HepG2 (cell line): Measurements from ENCODE around the gene C5orf24. TPM values are rescaled to one million over a fixed set of nuclear protein-coding genes. Genes with fewer than 3 reads are reported as not detected.

Experiments
- HIVEP1 ChIP-seq: sonication (generic); formaldehyde crosslinking; IDR thresholded peaks from 2 replicates; pipeline ENCODE4 v1.4.0; 2020; ENCODE audit warnings: mild to moderate bottlenecking, missing genetic modification reagents
- HMGA1 ChIP-seq: sonication (generic); formaldehyde crosslinking; conservative IDR thresholded peaks from 2 replicates; pipeline ENCODE4 v1.4.0; 2020; ENCODE audit warnings: missing genetic modification reagents
- SAFB2 ChIP-seq: sonication (generic); formaldehyde crosslinking; IDR thresholded peaks from 2 replicates; pipeline ENCODE4 v1.5.1; 2020; ENCODE audit warnings: missing genetic modification reagents, low read depth, mild to moderate bottlenecking, borderline replicate concordance
- ZNF430 ChIP-seq: sonication (generic); formaldehyde crosslinking; IDR thresholded peaks from 2 replicates; pipeline ENCODE4 v1.9.0; 2021; ENCODE audit warnings: mild to moderate bottlenecking, missing genetic modification reagents
- ZNF547 ChIP-seq: sonication (generic); formaldehyde crosslinking; IDR thresholded peaks from 2 replicates; pipeline ENCODE4 v1.5.1; 2020; ENCODE audit warnings: mild to moderate bottlenecking, missing genetic modification reagents
- ZNF557 ChIP-seq: sonication (generic); formaldehyde crosslinking; IDR thresholded peaks from 2 replicates; pipeline ENCODE4 v1.4.0; 2020; ENCODE audit warnings: missing genetic modification reagents
- ZNF567 ChIP-seq: sonication (generic); formaldehyde crosslinking; IDR thresholded peaks from 2 replicates; pipeline ENCODE4 v1.8.1; 2023; ENCODE audit warnings: mild to moderate bottlenecking, missing genetic modification reagents, borderline replicate concordance
- ZNF737 ChIP-seq: sonication (generic); formaldehyde crosslinking; IDR thresholded peaks from 2 replicates; pipeline ENCODE4 v1.5.0; 2020; ENCODE audit warnings: missing genetic modification reagents, mild to moderate bottlenecking, borderline replicate concordance
- polyA plus RNA-seq, 8 experiments: library from polyadenylated mRNA; depleted of rRNA in 3 of 8; stranded (reverse) in 7 of 8; unstranded in 1 of 8; fragments of >200 nt; fragmentation: Illumina TruSeq in 4 of 8; extraction: Trizol in 4 of 8; gene quantifications; 2 replicates each; pipeline versions ENCODE4 v1.2.1 to v1.2.3, GENCODE V29; 2011 to 2016; ENCODE audit warnings: low read depth in 4 of 8, missing spikeins in 1 of 8, mixed read lengths in 1 of 8; ENCODE audit not compliant: insufficient read depth in 1 of 8
- total RNA-seq, 5 experiments: library from RNA; depleted of rRNA; stranded (reverse); fragments of >200 nt; fragmentation: Illumina TruSeq; extraction: Trizol; gene quantifications; 2 replicates each; pipeline ENCODE4 v1.2.3, GENCODE V29; 2016; ENCODE audit warnings: low read depth in 1 of 5
- TF ChIP-seq, protein P1 (sequence below): sonication (generic); formaldehyde crosslinking; IDR thresholded peaks from 2 replicates; pipeline ENCODE4 v1.5.0; 2020; ENCODE audit warnings: missing genetic modification reagents, mild to moderate bottlenecking, borderline replicate concordance
- TF ChIP-seq, protein P2 (sequence below): sonication (generic); formaldehyde crosslinking; IDR thresholded peaks from 2 replicates; pipeline ENCODE4 v1.8.0; 2022; ENCODE audit warnings: mild to moderate bottlenecking, missing genetic modification reagents; ENCODE audit not compliant: insufficient replicate concordance
- TF ChIP-seq, protein P3 (sequence below), 2 experiments: IDR thresholded peaks; 2 replicates each; pipeline ENCODE4 v1.6.1; 2011 to 2012; ENCODE audit warnings: low read length in 2 of 2, borderline replicate concordance in 1 of 2, low read depth in 1 of 2, mild to moderate bottlenecking in 1 of 2, moderate library complexity in 1 of 2
- TF ChIP-seq, protein P4 (sequence below): sonication (generic); formaldehyde crosslinking; IDR thresholded peaks from 2 replicates; pipeline ENCODE4 v1.5.0; 2020; ENCODE audit warnings: mild to moderate bottlenecking, missing genetic modification reagents, moderate library complexity
- TF ChIP-seq, protein P5 (sequence below): sonication (generic); formaldehyde crosslinking; IDR thresholded peaks from 2 replicates; pipeline ENCODE4 v1.4.0; 2020; ENCODE audit warnings: missing genetic modification reagents
- TF ChIP-seq, protein P6 (sequence below): sonication (generic); formaldehyde crosslinking; IDR thresholded peaks from 2 replicates; pipeline ENCODE4 v1.4.0; 2020; ENCODE audit warnings: missing genetic modification reagents, borderline replicate concordance
- TF ChIP-seq, protein P7 (sequence below): sonication (generic); formaldehyde crosslinking; IDR thresholded peaks from 2 replicates; pipeline ENCODE4 v1.4.0; 2020; ENCODE audit warnings: missing genetic modification reagents

C5orf24 gene
- total and polyA plus RNA-seq, 2 of the 13 experiments (the other 11 are each of a cell fraction or from before 2014, with no cell fraction given) = 34.6 to 41.5 TPM

DNA sequence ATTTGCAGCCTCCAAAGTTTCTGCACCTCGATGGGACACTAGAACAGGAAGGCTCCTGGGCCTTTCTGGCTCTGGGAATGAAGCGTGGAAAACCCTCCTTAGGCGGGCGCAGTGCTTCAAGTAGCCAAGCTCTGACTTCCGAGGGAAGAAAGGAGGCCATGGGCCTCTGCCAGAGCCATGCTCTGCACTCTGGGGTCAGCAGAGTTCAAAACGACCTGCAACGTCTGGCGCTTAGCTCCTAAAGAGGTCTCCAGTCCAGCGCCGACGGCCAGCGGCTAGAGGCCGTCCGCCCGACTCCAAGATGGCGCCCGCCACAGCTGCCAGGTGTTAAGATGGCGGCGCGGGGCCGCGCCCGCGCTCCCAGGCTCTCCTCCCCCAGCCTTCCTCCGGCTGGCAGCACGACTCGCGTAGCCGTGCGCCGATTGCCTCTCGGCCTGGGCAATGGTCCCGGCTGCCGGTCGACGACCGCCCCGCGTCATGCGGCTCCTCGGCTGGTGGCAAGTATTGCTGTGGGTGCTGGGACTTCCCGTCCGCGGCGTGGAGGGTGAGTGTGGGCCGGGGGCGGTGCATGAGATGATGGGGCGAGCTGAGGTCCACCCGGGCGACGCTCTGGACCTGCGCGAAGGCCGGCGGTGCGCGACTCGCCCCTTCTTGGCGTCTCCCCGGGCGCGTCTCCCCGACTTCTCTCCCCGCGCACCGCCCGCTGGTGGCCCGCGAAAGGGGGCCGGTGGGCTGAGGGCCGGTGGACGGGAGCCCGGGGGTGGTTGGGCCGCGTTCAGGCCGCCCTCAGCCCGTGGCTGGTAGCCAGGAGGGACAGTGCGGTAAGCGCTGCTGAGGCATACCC lies 28.4 kb downstream of the C5orf24 start, which contains the start of gene TXNDC15 (continued):
- TF ChIP-seq, protein P1, sequence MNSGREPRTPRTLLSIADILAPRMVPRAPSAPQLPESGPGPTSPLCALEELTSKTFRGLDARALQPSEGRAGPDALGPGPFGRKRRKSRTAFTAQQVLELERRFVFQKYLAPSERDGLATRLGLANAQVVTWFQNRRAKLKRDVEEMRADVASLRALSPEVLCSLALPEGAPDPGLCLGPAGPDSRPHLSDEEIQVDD (CRISPR knock-in tag) = peak; percentile 48; the same call in 1 of the 2 replicates
- no peak for TF ChIP-seq HMGA1
- TF ChIP-seq, protein P2, sequence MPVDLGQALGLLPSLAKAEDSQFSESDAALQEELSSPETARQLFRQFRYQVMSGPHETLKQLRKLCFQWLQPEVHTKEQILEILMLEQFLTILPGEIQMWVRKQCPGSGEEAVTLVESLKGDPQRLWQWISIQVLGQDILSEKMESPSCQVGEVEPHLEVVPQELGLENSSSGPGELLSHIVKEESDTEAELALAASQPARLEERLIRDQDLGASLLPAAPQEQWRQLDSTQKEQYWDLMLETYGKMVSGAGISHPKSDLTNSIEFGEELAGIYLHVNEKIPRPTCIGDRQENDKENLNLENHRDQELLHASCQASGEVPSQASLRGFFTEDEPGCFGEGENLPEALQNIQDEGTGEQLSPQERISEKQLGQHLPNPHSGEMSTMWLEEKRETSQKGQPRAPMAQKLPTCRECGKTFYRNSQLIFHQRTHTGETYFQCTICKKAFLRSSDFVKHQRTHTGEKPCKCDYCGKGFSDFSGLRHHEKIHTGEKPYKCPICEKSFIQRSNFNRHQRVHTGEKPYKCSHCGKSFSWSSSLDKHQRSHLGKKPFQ (CRISPR knock-in tag) = no peak
- TF ChIP-seq ZNF547 (CRISPR knock-in tag) = peak; percentile 95
- TF ChIP-seq SAFB2 (CRISPR knock-in tag) = peak; percentile 89; the same call in 1 of the 2 replicates
- TF ChIP-seq, protein P3, sequence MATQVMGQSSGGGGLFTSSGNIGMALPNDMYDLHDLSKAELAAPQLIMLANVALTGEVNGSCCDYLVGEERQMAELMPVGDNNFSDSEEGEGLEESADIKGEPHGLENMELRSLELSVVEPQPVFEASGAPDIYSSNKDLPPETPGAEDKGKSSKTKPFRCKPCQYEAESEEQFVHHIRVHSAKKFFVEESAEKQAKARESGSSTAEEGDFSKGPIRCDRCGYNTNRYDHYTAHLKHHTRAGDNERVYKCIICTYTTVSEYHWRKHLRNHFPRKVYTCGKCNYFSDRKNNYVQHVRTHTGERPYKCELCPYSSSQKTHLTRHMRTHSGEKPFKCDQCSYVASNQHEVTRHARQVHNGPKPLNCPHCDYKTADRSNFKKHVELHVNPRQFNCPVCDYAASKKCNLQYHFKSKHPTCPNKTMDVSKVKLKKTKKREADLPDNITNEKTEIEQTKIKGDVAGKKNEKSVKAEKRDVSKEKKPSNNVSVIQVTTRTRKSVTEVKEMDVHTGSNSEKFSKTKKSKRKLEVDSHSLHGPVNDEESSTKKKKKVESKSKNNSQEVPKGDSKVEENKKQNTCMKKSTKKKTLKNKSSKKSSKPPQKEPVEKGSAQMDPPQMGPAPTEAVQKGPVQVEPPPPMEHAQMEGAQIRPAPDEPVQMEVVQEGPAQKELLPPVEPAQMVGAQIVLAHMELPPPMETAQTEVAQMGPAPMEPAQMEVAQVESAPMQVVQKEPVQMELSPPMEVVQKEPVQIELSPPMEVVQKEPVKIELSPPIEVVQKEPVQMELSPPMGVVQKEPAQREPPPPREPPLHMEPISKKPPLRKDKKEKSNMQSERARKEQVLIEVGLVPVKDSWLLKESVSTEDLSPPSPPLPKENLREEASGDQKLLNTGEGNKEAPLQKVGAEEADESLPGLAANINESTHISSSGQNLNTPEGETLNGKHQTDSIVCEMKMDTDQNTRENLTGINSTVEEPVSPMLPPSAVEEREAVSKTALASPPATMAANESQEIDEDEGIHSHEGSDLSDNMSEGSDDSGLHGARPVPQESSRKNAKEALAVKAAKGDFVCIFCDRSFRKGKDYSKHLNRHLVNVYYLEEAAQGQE (IDR thresholded peaks at IDR 0.05; ENCODE audit: borderline replicate concordance in 1 of 2, low read depth in 1 of 2, low read length in 2 of 2) = peak in 1 of 2 experiments; percentile 74; a peak in 1 of 4 replicates
- TF ChIP-seq, protein P4, sequence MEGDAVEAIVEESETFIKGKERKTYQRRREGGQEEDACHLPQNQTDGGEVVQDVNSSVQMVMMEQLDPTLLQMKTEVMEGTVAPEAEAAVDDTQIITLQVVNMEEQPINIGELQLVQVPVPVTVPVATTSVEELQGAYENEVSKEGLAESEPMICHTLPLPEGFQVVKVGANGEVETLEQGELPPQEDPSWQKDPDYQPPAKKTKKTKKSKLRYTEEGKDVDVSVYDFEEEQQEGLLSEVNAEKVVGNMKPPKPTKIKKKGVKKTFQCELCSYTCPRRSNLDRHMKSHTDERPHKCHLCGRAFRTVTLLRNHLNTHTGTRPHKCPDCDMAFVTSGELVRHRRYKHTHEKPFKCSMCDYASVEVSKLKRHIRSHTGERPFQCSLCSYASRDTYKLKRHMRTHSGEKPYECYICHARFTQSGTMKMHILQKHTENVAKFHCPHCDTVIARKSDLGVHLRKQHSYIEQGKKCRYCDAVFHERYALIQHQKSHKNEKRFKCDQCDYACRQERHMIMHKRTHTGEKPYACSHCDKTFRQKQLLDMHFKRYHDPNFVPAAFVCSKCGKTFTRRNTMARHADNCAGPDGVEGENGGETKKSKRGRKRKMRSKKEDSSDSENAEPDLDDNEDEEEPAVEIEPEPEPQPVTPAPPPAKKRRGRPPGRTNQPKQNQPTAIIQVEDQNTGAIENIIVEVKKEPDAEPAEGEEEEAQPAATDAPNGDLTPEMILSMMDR (CRISPR knock-in tag) = peak; percentile 32; the same call in 1 of the 2 replicates
- TF ChIP-seq, protein P5, sequence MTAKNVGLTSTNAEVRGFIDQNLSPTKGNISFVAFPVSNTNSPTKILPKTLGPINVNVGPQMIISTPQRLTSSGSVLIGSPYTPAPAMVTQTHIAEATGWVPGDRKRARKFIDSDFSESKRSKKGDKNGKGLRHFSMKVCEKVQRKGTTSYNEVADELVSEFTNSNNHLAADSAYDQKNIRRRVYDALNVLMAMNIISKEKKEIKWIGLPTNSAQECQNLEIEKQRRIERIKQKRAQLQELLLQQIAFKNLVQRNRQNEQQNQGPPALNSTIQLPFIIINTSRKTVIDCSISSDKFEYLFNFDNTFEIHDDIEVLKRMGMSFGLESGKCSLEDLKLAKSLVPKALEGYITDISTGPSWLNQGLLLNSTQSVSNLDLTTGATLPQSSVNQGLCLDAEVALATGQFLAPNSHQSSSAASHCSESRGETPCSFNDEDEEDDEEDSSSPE (CRISPR knock-in tag) = peak; percentile 74
- TF ChIP-seq ZNF567 (CRISPR knock-in tag) = no peak
- TF ChIP-seq, protein P6, sequence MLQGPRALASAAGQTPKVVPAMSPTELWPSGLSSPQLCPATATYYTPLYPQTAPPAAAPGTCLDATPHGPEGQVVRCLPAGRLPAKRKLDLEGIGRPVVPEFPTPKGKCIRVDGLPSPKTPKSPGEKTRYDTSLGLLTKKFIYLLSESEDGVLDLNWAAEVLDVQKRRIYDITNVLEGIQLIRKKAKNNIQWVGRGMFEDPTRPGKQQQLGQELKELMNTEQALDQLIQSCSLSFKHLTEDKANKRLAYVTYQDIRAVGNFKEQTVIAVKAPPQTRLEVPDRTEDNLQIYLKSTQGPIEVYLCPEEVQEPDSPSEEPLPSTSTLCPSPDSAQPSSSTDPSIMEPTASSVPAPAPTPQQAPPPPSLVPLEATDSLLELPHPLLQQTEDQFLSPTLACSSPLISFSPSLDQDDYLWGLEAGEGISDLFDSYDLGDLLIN (CRISPR knock-in tag) = peak; percentile 89; the same call in 1 of the 2 replicates
- TF ChIP-seq ZNF430 = peak; percentile 95
- peak; percentile 96 for TF ChIP-seq ZNF737 (CRISPR knock-in tag)
- TF ChIP-seq, protein P7, sequence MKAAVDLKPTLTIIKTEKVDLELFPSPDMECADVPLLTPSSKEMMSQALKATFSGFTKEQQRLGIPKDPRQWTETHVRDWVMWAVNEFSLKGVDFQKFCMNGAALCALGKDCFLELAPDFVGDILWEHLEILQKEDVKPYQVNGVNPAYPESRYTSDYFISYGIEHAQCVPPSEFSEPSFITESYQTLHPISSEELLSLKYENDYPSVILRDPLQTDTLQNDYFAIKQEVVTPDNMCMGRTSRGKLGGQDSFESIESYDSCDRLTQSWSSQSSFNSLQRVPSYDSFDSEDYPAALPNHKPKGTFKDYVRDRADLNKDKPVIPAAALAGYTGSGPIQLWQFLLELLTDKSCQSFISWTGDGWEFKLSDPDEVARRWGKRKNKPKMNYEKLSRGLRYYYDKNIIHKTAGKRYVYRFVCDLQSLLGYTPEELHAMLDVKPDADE (CRISPR knock-in tag) = 0 out of 2 replicates have a peak, but pooled peaks have one; percentile 82
- TF ChIP-seq ZNF557 = no peak
- peak; percentile 87 for TF ChIP-seq HIVEP1 (CRISPR knock-in tag)
